AG10803 (cell line): Measurements from ENCODE around the gene KRTAP3-3.

Source experiments
- DNase-seq: peaks from one replicate; pipeline ENCODE4 v3.0.0; 2010; ENCODE audit warnings: low read depth
- H3K4me3 ChIP-seq: 2 replicates; pipeline ENCODE4 v1.5.1; 2011; ENCODE audit warnings: mild to moderate bottlenecking, low read length, control low read depth
- TF ChIP-seq, protein P1 (sequence below): conservative IDR thresholded peaks from 2 replicates; pipeline ENCODE4 v1.5.1; 2011; ENCODE audit warnings: mild to moderate bottlenecking, low read length, control low read depth, inconsistent platforms

Gene KRTAP3-3

GRCh38 chr17:41013606-41014005 is 19.6 kb upstream of the KRTAP3-3 start:
- peak; percentile 83 for DNase-seq
- TF ChIP-seq, protein P1, sequence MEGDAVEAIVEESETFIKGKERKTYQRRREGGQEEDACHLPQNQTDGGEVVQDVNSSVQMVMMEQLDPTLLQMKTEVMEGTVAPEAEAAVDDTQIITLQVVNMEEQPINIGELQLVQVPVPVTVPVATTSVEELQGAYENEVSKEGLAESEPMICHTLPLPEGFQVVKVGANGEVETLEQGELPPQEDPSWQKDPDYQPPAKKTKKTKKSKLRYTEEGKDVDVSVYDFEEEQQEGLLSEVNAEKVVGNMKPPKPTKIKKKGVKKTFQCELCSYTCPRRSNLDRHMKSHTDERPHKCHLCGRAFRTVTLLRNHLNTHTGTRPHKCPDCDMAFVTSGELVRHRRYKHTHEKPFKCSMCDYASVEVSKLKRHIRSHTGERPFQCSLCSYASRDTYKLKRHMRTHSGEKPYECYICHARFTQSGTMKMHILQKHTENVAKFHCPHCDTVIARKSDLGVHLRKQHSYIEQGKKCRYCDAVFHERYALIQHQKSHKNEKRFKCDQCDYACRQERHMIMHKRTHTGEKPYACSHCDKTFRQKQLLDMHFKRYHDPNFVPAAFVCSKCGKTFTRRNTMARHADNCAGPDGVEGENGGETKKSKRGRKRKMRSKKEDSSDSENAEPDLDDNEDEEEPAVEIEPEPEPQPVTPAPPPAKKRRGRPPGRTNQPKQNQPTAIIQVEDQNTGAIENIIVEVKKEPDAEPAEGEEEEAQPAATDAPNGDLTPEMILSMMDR = no peak
- no peak overlapping the region for H3K4me3 ChIP-seq

- DNase-seq = peak; percentile 47
These were observed 19.2 kb upstream of the KRTAP3-3 start for GRCh38 chr17:41013181-41013580.

GRCh38 chr17:41012326-41013120 is 18.6 kb upstream of the KRTAP3-3 start:
- H3K4me3 ChIP-seq = no peak overlapping the region
- no peak for DNase-seq
- TF ChIP-seq, protein P1 = no peak

More at GRCh38 chr17:41013181-41013580, 19.2 kb upstream of the KRTAP3-3 start:
- TF ChIP-seq, protein P1 = no peak
- H3K4me3 ChIP-seq = no peak overlapping the region

DNA sequence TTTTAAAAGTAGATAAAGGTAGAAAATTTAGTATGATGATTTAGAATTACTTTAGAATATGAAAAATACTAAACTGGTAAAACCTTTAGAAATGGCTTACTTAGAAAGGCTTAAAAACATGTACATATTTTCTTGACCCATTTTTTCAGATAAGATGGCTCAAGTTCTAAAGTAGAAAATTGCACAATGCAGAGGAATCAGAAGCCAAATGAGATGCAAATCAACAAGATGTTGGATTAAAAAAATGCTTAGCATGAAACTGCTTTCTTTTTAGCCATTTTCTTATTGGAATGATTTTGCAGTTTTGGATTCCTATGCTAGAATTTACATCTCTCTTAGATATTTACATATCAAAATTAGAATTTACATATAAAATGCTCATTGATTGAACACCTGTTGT is 16.5 kb upstream of the KRTAP3-3 start:
- DNase-seq = peak; percentile 39
- no peak overlapping the region for H3K4me3 ChIP-seq
- TF ChIP-seq, protein P1 = no peak

DNA sequence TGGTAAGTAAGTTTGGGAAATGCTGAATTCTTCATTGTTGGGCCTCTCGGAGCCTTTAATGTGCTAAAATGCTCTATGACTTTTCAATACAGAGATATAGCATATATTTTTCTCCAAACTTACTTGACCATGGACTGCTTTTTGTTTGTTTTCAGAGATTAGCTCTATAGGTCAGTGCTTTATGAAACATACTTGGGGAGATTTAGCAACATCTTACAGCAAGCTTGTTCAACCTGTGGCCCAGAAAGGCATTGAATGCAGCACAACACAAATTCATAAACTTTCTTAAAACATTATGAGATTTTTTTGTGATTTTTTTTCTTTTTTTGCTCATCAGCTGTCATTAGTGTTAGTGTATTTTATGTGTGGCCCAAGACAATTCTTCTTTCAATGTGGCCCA is 16.0 kb upstream of the KRTAP3-3 start:
- TF ChIP-seq, protein P1 = no peak
- DNase-seq = no peak
- H3K4me3 ChIP-seq = no peak overlapping the region

DNA sequence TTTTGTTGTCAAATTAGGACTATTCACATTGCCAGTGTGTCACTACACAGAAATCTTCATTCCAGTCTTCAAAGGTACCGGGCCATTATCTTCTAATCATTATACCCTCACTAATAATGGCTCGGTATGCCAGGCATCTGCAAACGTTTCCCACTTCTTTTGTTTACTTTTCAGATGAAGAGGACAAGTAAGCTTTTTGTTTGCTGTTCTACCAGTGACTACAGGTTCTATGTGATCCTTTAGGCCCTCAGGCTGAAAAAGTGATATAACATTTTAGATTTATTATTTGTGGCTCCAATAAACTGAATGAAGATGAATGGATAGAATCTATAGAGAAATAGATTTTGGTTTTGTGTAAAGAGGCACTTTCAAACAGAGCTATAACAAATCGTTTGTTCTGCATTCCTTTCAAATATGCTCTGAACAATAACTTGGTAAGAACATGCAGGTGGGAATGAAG is 15.4 kb upstream of the KRTAP3-3 start:
- H3K4me3 ChIP-seq = no peak overlapping the region
- no peak for DNase-seq
- TF ChIP-seq, protein P1 = no peak

GRCh38 chr17:41008811-41009210 is 14.8 kb upstream of the KRTAP3-3 start, which contains the start of gene KRTAP3-1:
KRTAP3-1 (minus strand) TSS chr17:41009128; CDS start chr17:41009074, 54 bp downstream.
- TF ChIP-seq, protein P1 = no peak
- DNase-seq = no peak

More at GRCh38 chr17:41008811-41009210, 14.8 kb upstream of the KRTAP3-3 start, which contains the start of gene KRTAP3-1:
- H3K4me3 ChIP-seq = no peak within 1 kb of the TSS
